GM12874 (cell line): ENCODE measurements around the gene CTDP1.

Experiments
- TF ChIP-seq, protein P1 (sequence below): IDR thresholded peaks from 2 replicates; pipeline ENCODE4 v1.5.1; 2011; ENCODE audit warnings: low read depth, mild to moderate bottlenecking, control low read depth, low read length, moderate library complexity; ENCODE audit not compliant: insufficient read depth

CTDP1 gene

GRCh38 chr18:79634593-79635426 is 44.8 kb upstream of the CTDP1 start:
- TF ChIP-seq, protein P1, sequence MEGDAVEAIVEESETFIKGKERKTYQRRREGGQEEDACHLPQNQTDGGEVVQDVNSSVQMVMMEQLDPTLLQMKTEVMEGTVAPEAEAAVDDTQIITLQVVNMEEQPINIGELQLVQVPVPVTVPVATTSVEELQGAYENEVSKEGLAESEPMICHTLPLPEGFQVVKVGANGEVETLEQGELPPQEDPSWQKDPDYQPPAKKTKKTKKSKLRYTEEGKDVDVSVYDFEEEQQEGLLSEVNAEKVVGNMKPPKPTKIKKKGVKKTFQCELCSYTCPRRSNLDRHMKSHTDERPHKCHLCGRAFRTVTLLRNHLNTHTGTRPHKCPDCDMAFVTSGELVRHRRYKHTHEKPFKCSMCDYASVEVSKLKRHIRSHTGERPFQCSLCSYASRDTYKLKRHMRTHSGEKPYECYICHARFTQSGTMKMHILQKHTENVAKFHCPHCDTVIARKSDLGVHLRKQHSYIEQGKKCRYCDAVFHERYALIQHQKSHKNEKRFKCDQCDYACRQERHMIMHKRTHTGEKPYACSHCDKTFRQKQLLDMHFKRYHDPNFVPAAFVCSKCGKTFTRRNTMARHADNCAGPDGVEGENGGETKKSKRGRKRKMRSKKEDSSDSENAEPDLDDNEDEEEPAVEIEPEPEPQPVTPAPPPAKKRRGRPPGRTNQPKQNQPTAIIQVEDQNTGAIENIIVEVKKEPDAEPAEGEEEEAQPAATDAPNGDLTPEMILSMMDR = no peak

- TF ChIP-seq, protein P1 = no peak
Observed at GRCh38 chr18:79635427-79635726, 44.2 kb upstream of the CTDP1 start.

DNA sequence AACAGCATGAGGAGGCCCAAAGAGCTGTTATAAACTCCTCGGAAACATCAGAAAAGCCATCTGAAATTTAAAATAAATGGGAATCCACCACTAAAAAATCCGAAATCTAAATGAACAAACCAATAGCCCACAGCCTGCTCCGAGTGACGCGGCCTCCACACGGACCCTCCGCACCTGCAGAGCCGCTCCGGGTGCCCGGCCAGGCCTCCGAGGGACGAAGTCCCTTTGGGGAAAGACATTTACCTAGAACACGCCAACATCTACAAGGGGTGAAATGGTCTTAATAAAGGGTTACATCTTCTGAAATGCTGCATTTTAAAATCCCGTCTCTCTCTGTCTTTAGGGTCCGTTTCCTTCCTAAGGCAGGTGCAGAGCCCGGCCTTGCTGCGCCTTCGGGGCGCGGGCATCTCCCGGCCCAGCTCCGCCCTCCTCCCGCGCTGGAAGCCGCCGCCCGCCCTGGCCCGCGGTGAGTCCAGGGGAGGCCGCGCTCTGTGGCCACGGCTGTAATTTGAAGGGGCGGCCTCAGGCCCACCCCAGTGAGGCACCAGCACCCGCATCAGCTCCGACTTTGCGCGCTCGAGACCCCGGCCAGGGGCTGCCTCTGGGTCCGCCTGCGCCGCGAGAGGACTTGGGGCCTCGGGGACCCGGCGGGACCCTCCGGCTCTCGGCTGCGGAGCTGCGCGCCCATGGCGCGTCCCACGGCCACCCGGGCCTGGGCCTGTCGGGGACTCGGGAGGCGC is 42.3 kb upstream of the CTDP1 start:
- TF ChIP-seq, protein P1 = no peak

DNA sequence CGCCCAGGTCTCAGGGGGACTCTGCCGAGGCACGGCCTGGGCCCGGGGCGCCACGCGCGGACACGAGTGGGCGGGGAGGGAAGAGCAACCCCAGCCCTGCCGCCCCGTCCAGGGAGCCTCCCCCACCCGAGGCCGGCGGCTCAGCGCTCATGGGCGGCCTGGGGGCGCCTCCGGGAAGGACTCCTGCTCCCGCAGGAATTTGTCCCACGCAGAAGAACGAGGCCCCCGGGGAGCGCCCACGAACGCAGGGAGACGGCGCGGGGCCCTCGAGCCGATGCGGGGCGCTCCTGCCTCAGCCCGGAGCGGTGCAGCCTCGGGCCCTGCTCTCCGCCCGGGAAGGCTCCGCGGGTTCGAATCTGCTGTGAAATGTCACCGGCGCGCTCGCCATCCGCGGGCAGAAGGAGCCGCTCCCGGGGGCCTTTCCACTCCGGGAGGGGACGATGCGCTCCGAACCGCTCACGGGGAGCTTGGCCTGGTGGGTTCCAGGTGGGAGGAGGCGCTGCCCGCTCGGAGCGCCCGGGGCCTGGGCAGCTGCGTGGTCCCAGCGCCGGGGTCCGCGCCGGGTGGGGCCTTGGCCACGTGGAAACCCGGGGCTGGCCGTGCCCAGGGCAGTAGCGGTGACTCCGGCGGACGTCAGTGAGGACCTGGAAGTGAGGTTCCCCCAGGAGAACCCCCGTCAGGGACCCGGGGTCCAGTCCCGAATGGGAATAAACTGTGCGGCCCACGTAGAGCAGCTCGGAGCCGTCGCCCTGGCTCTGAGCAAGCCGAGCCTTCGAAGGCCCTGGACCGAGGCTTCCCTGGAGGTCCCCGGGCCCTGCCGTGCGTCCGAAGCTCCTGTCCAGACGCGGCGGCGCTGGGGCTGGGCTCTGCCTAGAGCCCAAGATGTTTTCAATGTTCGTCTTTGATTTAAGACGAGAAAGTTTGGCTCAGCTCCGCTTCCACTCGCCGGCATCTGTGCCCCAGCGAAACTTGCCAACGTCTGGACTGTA is 41.4 kb upstream of the CTDP1 start:
- TF ChIP-seq, protein P1 = no peak

DNA sequence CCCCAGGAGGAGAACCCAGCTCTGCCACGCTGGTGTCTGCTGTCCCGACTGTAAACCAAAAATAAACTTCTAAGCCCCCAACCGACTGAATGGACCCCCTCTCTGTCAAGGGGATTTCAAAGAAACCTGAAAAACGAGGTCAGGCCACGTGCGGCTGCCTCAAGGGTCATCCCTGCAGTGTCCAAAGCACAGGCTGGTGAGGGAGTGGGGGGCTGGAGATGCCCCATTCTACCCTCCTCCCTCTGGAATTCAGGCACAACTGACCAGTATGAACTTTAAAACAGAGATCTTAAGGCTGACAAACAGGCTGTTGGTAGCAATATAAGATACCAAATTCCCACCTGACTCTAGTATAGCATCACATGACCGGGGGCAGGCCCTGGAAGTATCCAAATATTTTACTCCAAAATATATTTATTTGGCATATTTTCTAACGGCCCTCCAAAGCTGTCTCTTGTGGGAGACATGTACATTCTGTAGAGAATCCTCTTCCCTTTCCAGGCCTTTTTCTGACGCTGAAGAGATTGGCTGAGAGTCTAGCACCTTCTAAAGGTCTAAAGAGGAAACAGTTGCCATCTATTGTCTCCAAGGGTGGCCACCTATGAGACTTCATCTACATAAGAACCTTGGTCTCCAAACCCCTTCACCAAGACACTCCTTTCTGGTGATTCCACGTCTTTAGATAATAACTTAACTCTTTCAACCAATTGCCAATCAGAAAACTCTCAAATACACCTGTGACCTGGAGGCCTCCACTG is 40.4 kb upstream of the CTDP1 start:
- TF ChIP-seq, protein P1 = no peak

- TF ChIP-seq, protein P1 = no peak
Observed at GRCh38 chr18:79640064-79640672, 39.4 kb upstream of the CTDP1 start.
